ENCODE results near the gene ZNF185.

Gene ZNF185

DNA sequence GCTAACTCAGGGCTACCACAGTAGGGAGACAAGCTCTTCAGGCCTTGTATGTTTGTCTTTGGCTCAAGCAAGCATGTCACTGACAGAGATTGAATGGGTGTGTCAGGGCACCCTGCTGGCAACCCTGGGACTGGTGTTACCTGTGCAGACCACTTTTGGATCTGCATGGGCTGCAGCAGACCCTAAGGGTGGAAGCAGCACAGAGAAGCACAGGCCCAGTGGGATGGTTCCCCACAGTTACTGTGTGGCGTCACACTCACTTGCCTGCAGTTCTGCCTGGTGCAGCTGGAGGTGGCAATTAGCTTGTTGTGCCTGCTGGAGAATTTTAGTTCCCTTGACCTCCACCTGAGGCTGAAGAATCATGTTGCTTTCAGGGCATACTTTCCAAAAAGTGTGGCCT is 46.0 kb downstream of the ZNF185 start:
- H3K27ac ChIP-seq: no peak overlapping the region
- DNase-seq (ENCODE audit: low read depth, low spot score): no peak

DNA sequence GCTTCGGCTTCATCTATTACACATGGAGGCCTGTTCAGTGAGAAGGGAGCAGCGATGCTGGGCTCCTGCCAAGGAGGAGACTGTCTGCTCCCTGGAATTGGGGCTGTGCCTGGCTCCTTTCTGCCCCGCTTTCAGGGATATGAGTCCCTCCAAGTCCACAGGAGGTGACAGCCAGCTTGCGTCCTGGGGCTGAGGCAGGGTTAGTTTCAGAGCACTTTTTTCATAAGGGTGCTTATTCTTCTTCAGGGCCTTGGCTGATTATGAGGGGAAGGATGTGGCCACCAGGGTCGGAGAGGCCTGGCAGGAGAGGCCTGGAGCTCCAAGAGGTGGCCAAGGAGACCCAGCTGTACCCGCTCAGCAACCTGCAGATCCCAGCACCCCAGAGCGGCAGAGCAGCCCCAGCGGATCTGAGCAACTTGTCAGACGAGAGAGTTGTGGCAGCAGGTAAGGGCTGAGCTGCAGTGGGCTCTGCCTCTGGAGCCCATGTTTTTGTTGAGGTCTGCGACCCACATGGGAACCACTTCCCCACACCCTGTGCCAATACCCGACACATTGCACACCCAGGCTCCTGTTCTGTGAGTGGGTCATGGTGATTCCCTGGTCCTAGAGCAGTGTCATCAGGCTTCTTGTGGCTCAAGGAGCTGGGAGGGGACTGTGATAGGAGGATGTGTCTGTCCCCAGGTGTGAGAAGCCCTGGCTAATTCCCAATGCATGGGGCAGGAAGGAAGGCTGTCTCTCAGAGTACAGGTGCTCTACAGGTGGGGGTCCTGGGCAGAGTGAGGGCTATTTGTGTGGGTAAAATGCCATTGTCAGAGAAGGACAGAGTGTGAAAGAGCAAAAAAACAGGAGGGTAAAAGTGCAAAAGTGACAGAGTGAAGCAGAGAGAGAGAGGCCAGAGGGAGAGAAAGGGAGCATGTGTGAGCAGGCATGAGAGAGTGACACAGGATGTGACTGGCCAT is 47.4 kb downstream of the ZNF185 start:
- no peak for DNase-seq (ENCODE audit: low read depth, low spot score)
- no peak overlapping the region for H3K27ac ChIP-seq

DNA sequence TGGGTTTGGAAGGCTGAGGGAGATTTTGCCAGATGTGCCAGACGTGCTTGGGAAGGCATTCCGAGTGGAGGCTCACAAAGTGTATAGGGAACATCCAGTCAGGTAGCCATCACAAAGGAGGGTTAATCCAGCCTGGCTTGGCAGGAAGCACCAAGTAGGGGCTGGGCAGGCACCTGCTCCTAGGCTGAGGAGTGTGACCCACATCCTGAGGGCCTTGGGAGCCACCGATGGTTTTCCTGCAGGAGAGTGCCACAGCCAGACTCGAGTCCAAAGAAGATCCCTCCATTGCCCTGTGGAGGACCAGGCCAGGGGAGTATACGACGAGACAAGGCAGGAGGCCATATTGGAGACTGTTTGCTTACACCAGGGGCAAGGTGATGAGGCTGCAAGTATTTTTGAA is 48.8 kb downstream of the ZNF185 start:
- no peak for DNase-seq (ENCODE audit: low read depth, low spot score)
- H3K27ac ChIP-seq: no peak overlapping the region
